ENCODE data around the gene LONRF2. TPM values are rescaled to one million over a fixed set of nuclear protein-coding genes. Genes with fewer than 3 reads are reported as not detected.

The LONRF2 gene
- total and polyA plus RNA-seq, 2 of the 13 experiments (the other 11 are each of a cell fraction or from before 2014, with no cell fraction given): not detected

DNA sequence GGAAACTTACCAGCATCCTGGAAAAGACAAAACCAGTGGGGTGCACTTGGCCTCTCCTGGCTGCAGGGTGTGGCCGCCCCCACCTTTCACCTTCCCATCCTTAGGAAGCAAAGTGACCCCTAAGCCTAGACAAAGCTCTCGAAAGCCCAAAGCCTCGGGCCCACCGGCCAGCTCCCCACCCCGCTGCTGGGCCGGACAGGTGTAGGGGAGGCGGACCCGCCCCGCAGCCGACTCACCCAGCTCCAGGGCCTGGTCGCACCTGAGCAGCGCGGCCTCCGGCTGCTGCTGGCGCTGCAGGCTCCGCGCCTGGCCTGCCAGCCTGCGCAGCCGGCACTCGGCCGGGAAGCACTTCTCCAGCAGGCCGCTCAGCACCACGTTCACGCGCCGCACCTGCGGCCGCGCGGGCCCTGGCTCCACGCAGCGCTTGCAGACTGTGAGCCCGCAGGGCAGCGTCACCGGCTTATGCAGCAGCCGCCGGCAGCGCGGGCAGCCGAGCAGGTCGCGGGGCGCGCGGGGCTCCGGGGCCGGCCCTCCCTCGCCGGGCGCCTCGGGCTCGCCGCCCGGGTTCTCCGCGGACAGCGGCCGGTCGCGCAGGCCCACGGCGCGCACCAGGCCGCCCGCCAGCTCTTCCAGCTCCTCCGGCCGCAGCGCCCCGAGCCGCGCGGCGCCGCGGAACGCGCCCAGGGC, 979 bp downstream of the LONRF2 start:
- ChIA-PET POLR2A (no interaction called here), CTCF (ENCODE audit: low intra/inter-chr PET ratio, low total read pairs) (no interaction called here)
- ATAC-seq: peak; percentile 57
- Histone ChIP-seq H3K9me3 (ENCODE audit: low read length) (peaks cover 21% of the 10 kb centered on the region), H3K4me2 (ENCODE audit: low read depth, low read length) (no peak overlapping the region), H2AFZ (ENCODE audit: low read length) (no peak overlapping the region), H4K20me1 (ENCODE audit: insufficient read depth, low read length) (no peaks in the 10 kb centered on the region), H3K79me2 (ENCODE audit: insufficient read depth, low read length) (no peaks in the 10 kb centered on the region), H3K4me1 (ENCODE audit: insufficient read depth, low read length) (no peaks in the 10 kb centered on the region), H3K4me3 (replicated peaks in 1 of 3; ENCODE audit: insufficient read depth in 1 of 3, low read depth in 2 of 3, low read length in 3 of 3) (no peak overlapping the region; a peak in 1 of 6 replicates), H3K36me3 (replicated peaks in 1 of 2; ENCODE audit: control insufficient read depth in 1 of 2, insufficient read depth in 2 of 2, low read length in 2 of 2) (no peaks in the 10 kb centered on the region), H3K27me3 (ENCODE audit: control insufficient read depth in 1 of 2, insufficient read depth in 2 of 2, low read length in 2 of 2) (peaks cover 3 to 26% of the 10 kb centered on the region in 2 experiments; a peak in 4 of 5 replicates), H3K27ac (ENCODE audit: extremely low read length, insufficient read depth, low read length) (no peak overlapping the region), H3K9ac (ENCODE audit: insufficient read depth, low read depth, low read length) (no peak overlapping the region)
- WGBS (ENCODE audit: low lambda C conversion rate): 40% methylated on average over 32 of the region's 77 CpGs
- FAIRE-seq: no peak
- TF ChIP-seq, protein P1, sequence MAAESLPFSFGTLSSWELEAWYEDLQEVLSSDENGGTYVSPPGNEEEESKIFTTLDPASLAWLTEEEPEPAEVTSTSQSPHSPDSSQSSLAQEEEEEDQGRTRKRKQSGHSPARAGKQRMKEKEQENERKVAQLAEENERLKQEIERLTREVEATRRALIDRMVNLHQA (CRISPR knock-in tag; IDR thresholded peaks at IDR 0.05): no peak
- TF ChIP-seq SPEN (CRISPR knock-in tag; IDR thresholded peaks at IDR 0.05; ENCODE audit: low read depth) (no peak), PAF1 (CRISPR knock-in tag; IDR thresholded peaks at IDR 0.05) (no peak), KDM5B (CRISPR knock-in tag; IDR thresholded peaks at IDR 0.05; ENCODE audit: borderline replicate concordance) (no peak), DPF2 (CRISPR knock-in tag; IDR thresholded peaks at IDR 0.05; ENCODE audit: borderline replicate concordance, low read depth) (no peak), SYNCRIP (IDR thresholded peaks at IDR 0.05; ENCODE audit: insufficient read depth, low read depth, low read length) (no peak), CBX5 (CRISPR knock-in tag; IDR thresholded peaks at IDR 0.05; ENCODE audit: borderline replicate concordance) (no peak), MXI1 (IDR thresholded peaks at IDR 0.05; ENCODE audit: borderline replicate concordance, low read depth, low read length) (no peak), RFXANK (CRISPR knock-in tag; IDR thresholded peaks at IDR 0.05) (no peak), FOXK2 (IDR thresholded peaks at IDR 0.05) (no peak), ZNF124 (CRISPR knock-in tag; IDR thresholded peaks at IDR 0.05) (no peak), RFXAP (CRISPR knock-in tag; IDR thresholded peaks at IDR 0.05; ENCODE audit: borderline replicate concordance) (no peak), ZNF737 (CRISPR knock-in tag; IDR thresholded peaks at IDR 0.05; ENCODE audit: borderline replicate concordance) (no peak), ELF3 (CRISPR knock-in tag; IDR thresholded peaks at IDR 0.05) (no peak), STAG1 (CRISPR knock-in tag; IDR thresholded peaks at IDR 0.05) (no peak), EED (CRISPR knock-in tag; IDR thresholded peaks at IDR 0.05) (no peak)
- TF ChIP-seq, protein P2, sequence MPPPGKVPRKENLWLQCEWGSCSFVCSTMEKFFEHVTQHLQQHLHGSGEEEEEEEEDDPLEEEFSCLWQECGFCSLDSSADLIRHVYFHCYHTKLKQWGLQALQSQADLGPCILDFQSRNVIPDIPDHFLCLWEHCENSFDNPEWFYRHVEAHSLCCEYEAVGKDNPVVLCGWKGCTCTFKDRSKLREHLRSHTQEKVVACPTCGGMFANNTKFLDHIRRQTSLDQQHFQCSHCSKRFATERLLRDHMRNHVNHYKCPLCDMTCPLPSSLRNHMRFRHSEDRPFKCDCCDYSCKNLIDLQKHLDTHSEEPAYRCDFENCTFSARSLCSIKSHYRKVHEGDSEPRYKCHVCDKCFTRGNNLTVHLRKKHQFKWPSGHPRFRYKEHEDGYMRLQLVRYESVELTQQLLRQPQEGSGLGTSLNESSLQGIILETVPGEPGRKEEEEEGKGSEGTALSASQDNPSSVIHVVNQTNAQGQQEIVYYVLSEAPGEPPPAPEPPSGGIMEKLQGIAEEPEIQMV (CRISPR knock-in tag; IDR thresholded peaks at IDR 0.05; ENCODE audit: low read depth): no peak
- TF ChIP-seq, protein P3, sequence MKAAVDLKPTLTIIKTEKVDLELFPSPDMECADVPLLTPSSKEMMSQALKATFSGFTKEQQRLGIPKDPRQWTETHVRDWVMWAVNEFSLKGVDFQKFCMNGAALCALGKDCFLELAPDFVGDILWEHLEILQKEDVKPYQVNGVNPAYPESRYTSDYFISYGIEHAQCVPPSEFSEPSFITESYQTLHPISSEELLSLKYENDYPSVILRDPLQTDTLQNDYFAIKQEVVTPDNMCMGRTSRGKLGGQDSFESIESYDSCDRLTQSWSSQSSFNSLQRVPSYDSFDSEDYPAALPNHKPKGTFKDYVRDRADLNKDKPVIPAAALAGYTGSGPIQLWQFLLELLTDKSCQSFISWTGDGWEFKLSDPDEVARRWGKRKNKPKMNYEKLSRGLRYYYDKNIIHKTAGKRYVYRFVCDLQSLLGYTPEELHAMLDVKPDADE (CRISPR knock-in tag; IDR thresholded peaks at IDR 0.05): no peak
- TF ChIP-seq, protein P4, sequence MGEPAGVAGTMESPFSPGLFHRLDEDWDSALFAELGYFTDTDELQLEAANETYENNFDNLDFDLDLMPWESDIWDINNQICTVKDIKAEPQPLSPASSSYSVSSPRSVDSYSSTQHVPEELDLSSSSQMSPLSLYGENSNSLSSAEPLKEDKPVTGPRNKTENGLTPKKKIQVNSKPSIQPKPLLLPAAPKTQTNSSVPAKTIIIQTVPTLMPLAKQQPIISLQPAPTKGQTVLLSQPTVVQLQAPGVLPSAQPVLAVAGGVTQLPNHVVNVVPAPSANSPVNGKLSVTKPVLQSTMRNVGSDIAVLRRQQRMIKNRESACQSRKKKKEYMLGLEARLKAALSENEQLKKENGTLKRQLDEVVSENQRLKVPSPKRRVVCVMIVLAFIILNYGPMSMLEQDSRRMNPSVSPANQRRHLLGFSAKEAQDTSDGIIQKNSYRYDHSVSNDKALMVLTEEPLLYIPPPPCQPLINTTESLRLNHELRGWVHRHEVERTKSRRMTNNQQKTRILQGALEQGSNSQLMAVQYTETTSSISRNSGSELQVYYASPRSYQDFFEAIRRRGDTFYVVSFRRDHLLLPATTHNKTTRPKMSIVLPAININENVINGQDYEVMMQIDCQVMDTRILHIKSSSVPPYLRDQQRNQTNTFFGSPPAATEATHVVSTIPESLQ (CRISPR knock-in tag; conservative IDR thresholded peaks at IDR 0.05): no peak
- in situ Hi-C loops (cut with HindIII; ENCODE audit: extremely low pct_ligation_motif_present, low pct_unique_long_range_greater_than_20kb) (no loop called here), intact Hi-C loops (cut with micrococcal nuclease; ENCODE audit: unreplicated experiment) (no loop called here)
- DNase-seq (ENCODE audit: low spot score): no peak
- no TSS peak for BruUV-seq (replicated peaks)
